ENCODE measurements around the gene ERVH48-1. TPM values are rescaled to one million over a fixed set of nuclear protein-coding genes. Genes with fewer than 3 reads are reported as not detected.
"Not testable (repeated sequence)": the region's sequence is repeated elsewhere in the genome, so short reads cannot be mapped to it uniquely, and the experiment has no call there.

ERVH48-1 gene
- total RNA-seq, 1 donor: under 0.01 TPM

DNA sequence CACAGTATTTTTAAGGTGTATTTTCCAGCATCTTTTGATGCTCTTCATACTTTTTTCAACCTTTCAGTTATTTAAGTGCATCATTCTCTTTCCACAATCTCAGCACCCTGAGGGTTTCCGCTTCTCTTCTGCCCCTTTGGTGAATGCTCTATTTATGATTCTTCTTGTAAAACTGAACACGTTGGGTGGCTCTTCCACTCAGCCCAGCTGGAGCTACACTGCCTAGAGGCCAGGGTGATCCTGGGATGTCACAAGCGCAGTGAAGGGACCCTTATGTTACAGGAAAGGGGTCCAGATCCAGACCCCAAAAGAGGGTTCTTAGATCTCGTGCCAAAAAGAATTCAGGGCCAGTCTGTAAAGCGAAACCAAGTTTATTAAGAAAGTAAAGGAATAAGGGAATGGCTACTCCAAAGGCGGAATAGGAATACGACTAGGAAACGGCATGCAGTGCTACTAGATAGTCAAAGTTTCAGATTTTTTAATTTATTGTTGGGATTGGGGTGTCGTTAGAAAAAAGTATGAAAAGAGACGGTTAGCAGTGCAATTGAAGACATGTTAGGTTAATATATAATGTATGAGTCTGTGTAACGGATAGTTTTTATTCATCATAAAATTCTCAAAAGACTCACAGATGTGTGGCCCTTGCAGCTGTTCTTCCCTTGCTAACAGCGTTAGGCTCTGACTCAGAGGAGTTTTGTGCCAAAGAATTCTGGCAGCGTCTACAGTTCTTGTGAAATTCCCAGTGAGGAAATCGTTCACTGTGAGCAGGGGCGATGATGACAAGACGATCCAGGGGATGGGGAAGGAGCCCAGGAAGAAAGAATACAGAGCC is 14.4 kb upstream of the ERVH48-1 start:
- DNase-seq (ENCODE audit: low read depth in 2 of 3, low spot score in 2 of 3): no peak

DNA sequence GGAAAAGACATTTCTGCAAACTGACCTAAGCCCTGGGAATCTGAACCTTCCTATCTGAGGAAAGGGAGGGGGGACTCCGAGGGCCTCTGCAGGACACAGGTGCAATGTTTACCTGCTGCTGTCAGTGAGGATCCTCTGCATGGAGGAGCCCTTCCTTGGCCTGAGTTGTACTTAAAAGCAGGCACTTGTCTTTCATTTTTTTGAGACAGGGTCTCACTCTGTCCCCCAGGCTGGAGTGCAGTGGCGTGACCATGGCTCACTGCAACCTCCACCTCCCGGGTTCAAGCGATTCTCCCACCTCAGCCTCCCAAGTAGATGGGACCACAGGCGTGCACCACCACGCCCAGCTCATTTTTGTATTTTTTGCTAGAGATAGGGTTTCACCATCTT is 13.2 kb upstream of the ERVH48-1 start:
- not testable (repeated sequence) for DNase-seq (ENCODE audit: low read depth in 2 of 3, low spot score in 2 of 3)

DNA sequence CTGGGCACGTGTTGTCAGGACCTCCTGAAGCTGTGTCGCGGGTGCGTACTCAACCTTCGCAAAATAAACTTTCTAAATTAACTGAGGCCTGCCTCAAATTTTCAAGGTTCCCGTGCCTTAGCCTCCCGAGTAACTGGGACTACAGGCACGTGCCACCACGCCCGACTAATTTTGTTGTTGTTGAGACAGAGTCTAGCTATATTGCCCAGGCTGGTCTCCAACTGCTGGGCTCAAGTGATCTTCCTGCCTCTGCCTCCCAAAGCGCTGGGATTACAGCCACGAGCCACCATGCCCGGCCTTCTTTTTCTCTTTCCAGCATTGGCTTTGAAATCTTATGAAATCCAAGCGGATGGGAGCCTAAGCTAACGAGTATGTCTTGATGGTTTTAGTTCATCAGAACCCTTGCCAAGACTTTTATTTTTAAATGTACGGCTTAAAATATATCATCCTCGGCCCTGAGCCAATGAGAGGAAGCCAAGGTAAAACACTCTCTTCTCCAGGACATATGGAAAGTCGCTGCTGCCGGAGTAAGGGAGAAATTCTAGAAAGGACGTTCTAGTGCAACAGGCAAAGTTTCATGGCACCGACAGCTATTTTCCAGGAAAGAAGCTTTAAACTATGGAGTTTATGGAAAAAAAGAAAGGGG is 12.7 kb upstream of the ERVH48-1 start:
- DNase-seq (ENCODE audit: low read depth in 2 of 3, low spot score in 2 of 3): no peak

DNA sequence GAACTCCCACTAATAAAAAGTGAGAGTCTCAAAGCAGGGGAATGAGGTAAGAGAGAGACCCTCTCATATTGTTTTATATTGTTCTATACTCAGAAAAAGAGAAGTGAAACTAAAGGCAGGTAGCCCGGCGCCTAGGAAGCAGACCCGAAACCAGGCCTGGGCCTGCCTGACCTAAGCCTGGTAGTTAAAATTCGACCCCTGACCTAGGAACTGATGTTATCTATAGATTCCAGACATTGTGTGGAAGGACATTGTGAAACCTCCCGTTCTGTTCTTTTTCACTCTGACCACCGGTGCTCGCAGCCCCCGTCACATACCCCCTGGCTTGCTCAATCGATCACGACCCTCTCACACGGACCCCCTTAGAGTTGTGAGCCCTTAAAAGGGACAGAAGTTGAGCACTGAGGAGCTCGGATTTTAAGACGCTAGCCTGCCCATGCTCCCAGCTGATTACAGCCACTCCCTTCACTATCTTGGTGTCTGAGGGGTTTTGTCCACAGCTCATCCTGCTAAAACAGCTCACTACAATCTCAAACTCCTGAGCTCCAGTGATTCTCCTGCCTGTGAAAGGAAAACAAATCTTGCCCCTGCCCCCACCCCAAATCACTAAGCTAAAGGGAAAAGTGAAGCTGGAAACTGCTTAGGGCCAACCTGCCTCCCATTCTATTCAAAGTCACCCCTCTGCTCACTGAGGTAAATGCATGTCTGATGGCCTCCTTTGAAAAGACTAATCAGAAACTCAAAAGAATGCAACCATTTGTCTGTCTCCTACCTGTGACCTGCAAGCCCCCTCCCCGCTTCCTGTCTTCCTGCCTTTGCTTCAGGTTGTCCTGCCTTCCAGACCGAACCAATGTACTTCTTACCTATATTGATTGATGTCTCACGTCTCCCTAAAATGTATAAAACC is 11.9 kb upstream of the ERVH48-1 start:
- DNase-seq (ENCODE audit: low read depth in 2 of 3, low spot score in 2 of 3): not testable (repeated sequence)

DNA sequence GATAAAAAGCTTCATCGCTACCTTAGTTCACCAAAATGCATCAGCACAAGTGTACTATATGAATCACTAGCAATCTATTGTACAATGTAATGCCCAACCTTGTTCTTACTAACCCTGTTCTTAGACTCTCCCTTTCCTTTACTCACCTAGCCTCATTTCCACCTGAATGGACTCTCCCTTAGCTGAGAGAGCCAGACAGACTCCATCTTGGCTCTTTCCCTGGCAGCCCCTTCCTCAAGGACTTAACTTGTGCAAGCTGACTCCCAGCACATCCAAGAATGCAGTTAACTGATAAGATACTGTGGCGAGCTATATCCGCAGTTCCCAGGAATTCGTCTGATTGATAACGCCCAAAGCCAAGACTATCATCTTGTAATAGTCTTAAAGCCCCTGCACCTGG is 10.9 kb upstream of the ERVH48-1 start:
- not testable (repeated sequence) for DNase-seq (ENCODE audit: low read depth in 2 of 3, low spot score in 2 of 3)

DNA sequence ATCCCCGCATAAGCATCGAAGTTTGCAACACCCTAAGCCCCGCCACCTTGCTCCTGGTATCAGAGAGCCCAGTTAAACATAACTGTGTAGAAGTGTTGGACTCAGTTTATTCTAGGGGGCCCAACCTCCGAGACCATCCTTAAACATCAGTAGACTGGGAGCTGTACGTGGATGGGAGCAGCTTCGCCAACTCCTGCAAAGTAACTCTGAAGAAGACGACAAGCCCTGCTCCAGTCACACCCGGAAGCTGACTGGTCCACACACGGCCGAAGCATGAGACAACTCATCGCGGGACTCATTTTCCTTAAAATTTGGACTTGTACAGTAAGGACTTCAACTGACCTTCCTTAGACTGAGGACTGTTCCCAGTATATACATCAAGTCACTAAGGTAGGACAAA is 8.5 kb upstream of the ERVH48-1 start:
- not testable (repeated sequence) for DNase-seq (ENCODE audit: low read depth in 2 of 3, low spot score in 2 of 3)

DNA sequence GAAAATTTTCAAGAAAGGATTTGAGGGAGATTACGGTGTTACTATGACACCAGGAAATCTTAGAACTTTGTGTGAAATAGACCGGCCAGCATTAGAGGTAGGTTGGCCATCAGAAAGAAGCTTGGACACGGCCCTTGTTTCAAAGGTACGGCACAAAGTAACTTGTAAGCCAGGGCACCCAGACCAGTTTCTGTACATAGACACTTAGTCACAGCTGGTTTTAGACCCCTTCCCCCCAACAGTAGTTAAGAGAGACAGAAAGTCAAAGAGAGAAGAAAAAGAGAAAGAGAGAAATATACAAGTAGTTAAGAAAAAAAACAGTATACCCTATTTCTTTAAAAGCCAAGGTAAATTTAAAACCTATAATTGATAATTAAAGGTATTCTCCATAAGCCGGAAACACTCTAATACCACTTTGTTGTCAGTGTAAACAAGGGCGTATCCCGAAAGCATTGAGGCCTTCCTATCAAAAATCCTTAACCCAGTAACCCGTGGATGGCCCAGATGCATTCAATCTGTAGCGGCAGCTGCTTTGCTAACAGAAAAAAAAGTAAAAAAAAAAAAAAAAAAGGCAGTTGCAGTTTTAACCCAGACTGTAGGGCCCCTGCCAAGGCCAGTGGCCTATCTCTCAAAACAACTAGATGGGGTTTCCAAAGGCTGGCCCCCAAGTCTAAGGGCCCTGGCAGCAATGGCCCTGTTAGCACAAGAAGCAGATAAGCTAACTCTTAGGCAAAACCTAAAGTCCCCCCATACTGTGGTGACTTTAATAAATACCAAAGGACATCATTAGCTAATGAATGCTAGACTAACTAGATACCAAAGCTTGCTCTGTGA is 7.9 kb upstream of the ERVH48-1 start:
- DNase-seq (ENCODE audit: low read depth in 2 of 3, low spot score in 2 of 3): not testable (repeated sequence)

DNA sequence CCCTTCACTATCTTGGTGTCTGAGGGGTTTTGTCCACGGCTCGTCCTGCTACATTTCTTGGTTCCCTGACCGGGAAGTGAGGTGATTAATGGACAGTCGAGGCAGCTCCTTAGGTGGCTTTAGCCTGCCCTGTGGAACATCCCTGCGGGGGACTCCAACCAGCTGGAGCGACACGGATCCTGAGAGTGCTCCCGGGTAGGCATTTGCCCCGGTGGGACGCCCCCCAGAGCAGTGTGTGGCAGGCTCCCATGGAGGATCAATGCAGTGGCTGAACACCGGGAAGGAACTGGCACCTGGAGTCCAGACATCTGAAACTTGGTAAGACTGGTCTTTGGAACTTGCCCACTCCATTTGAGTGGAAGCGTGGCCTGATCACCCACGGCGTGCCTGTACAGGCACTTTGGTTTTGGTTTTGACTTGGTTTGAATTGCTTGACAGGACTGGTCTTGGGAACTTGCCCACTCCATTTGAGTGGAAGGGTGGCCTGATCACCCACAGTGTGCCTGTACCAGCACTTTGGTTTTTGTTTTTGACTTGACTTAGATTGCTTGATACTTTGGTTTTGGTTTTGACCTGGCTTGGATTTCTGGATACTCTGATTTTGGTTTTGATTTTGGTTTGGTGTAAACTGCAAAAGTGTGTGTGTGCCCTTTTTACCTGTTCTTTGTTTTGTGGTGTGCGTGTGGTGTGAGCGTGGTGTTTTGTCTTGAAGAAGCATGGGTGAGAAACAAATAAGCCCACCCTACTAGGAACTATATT is 7.1 kb upstream of the ERVH48-1 start:
- not testable (repeated sequence) for DNase-seq (ENCODE audit: low read depth in 2 of 3, low spot score in 2 of 3)

DNA sequence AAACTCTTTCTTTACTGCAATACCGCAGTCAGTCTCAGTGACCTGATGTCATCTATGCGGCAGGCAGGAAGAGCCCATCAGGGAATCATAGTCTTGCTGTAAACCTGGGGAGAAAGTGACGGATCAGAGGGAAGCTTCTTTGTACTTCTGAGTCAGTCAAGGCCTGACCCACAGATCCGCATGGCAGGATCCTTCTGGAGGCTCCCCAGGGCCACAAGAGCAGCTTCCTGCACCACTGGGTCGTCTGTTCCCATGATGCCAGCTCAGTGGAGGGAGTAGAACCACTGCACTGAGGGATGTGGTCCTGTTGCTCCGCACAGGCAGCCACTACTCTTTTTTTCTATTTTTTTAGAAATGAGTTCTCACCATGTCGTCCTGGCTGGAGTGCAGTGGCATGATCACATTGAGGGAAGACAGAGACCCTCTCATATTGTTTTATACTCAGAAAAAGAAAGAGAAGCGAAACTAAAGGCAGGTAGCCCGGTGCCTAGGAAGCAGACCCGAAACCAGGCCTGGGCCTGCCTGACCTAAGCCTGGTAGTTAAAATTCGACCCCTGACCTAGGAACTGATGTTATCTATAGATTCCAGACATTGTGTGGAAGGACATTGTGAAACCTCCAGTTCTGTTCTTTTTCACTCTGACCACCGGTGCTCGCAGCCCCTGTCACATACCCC is 6.3 kb upstream of the ERVH48-1 start:
- no peak for DNase-seq (ENCODE audit: low read depth in 2 of 3, low spot score in 2 of 3)

DNA sequence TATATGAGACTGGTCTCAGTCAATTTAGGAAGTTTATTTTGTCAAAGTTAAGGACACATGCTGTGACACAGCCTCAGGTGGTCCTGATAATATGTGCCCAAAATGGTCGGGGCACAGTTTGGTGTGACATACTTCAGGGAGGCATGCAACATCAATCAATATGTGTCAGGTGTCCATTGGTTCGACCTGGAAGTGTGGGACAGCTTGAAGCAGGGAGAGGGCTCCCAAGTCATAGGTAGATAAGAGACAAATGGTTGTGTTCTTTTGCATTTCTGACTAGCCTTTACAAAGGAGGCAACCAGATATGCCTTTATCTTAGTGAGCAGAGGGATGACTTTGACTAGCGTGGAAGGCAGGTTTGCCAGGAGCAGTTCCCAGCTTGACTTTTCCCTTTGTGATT is 4.5 kb upstream of the ERVH48-1 start:
- no peak for DNase-seq (ENCODE audit: low read depth in 2 of 3, low spot score in 2 of 3)

DNA sequence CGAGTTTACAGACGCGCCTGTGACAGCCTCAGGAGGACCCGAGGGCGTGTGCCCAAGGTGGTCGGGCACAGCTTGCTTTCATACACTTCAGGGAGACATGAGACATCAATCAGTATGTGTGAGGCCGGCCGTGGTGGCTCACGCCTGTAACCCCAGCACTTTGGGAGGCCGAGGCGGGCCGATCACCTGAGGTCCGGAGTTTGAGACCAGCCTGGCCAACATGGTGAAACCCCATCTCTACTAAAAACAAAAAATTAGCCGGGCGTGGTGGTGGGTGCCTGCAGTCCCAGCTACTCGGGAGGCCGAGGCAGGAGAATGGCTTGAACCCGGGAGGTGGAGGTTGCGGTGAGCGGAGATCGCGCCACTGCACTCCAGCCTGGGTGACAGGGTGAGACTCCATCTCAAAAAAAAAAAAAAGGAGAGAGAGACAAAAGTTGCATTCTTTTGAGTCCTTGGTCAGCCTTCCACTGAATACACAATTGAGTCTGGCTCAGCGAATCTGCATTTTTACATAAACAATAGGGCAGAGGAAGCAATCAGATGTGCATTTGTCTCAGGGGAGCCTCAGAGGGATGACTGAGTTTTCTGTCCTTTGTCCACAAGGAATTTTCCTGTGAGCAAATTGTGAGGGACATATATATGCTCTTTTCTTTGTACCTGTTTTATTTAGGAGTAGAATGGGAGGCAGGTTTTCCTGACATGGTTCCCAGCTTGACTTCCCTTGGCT is 2.2 kb upstream of the ERVH48-1 start:
- DNase-seq (ENCODE audit: low read depth in 2 of 3, low spot score in 2 of 3): not testable (repeated sequence)

DNA sequence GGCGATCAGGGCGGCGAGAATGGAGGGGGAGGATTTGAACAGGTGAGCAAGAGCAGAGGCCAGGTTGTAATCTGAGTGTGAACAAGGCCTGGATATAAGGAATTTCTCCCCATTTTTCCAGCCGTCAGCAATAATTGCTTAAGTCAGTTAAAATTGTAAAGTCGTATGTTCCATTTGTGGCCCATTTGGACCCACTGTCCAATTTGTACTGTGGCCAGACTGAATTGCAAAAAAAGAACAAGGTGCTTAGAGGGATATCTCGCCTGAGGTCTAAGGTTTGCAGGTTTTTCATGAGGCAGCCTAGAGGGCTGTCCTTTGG is 1.0 kb downstream of the ERVH48-1 start:
- no peak for DNase-seq (ENCODE audit: low read depth in 2 of 3, low spot score in 2 of 3)

DNA sequence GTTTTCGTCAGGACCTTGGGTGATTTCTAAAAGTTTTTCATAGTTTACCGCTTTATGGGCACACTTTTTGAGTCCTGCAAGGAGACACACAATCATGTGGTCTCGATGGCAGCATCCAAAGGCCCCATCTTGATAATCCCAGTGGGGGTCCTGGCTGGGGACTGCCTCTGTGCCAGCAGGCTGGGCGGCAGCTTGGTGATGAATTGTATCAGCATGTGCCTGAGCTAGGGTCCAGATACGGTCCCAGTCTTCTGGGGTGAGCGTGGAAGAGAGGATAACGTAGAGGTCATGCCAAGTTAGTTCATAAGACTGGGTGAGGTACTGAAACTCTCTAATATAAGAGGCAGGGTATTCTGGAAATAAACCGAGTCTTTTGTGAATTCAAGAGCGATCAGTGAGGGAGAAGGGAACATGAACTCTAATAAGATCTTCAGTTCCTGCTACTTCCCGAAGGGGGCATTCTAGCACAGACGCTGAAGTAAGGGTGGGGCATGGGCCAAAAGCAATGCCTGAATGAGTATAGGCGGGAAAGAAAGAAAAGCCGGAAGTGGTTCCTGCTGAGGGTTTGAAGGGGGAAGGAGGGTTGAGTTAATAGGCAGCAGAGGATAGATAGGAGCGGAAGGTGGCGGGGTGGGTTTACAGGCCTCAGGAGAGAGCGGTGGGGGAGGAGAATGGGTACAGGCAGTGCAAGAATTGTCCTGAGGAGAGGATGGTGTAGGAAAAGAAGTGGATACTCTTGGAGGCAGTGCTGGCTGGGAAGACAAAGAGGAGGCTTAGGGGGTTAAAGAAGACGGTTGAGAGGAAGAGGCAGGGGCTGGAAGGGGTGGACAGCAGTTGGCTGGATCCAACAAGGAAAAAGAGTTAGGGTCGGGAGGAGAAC is 1.6 kb downstream of the ERVH48-1 start:
- DNase-seq (ENCODE audit: low read depth in 2 of 3, low spot score in 2 of 3): peak; percentile 19 to 87 (median 74)

DNA sequence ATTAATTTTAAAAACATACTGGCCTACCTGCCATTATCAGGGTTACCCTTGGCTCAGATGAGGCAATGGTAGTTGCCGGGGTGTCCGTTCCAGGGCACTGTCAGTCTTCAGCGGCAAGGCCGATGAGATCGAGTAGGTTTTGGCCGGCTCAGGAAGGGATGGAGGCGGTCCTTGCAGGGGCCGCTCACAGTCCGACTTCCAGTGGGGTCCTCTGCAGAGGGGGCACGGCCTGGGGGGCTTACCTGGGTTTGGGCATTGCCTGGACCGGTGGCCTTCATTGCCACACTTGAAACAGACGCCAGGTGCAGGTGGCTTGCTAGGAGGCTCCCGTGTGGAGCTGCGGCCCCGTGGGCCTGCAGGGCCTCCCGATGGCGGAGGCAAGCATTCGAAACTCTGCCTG is 2.5 kb downstream of the ERVH48-1 start:
- no peak for DNase-seq (ENCODE audit: low read depth in 2 of 3, low spot score in 2 of 3)

DNA sequence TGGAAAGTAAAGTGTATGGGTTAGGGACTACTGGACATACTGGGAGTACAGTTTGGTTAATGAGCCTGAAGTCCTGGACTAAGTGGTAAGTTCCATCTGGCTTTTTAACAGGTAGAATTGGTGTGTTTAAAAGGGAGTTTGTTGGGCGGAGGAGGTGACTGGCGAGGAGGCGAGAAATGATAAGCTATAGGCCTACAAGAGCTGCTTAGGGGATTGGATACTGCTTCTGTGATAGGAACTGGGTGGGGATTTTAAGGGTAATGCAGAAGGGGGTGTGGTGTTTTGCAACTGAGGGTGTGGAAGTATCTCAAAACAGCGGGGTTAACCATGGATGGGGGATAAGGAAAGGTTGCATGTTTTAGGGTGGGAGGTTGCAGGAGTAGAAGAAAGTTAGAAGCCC is 3.5 kb downstream of the ERVH48-1 start:
- no peak for DNase-seq (ENCODE audit: low read depth in 2 of 3, low spot score in 2 of 3)

DNA sequence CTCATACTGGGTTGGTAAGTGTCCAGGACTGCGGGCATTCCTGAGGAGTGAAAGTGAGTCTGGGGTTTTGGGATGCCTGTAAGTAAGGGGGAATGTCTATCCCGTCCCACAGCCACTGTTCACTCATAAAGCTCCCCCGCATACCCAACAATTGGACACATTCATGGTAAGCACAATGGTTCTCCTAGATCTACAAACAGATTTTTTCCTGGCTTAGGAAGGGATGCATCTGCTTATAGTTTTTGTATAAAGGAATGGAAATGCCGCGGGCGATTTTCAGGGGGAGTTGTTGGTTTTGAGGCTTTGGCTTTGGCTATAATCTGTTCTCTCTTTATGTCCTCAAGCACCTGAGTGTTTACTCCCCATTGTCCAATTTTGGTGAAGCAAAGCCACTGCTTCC is 7.1 kb downstream of the ERVH48-1 start:
- DNase-seq (ENCODE audit: low read depth in 2 of 3, low spot score in 2 of 3): no peak

DNA sequence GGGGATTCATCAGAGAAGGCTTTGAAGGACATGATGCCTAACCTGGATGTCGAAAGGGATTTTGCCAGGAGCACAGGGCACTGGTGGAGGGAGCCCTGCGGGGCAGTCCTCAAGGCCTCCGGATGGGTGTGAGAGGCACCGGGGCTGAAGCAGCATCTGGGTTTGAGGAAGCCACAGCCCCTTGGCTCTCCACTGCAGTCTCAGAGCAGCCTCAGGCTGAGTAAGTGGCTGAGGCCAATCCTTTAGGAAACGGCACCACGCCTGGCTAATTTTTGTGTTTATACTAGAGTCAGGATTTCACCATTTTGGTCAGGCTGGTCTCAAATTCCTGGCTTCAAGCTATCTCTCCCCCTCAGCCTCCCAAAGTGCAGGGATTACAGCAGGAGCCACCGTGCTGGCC is 12.0 kb downstream of the ERVH48-1 start:
- DNase-seq (ENCODE audit: low read depth in 2 of 3, low spot score in 2 of 3): no peak

DNA sequence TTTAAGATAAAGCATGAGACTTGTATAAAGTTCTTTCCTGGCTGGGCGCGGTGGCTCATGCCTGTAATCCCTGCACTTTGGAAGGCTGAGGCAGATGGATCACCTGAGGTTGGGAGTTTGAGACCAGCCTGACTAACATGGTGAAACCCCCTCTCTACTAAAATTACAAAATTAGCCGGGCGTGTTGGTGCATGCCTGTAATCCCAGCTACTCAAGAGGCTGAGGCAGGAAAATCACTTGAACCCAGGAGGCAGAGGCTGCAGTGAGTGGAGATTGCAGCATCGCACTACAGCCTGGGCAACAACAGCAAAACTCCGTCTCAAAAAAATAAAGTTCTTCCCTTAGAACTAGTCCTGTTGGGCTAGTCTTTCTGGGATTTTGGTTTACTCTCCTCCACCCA is 13.5 kb downstream of the ERVH48-1 start:
- DNase-seq (ENCODE audit: low read depth in 2 of 3, low spot score in 2 of 3): not testable (repeated sequence)

All from hematopoietic multipotent progenitor cell (in vitro differentiated cells).